Activated T-helper 17 cell treated with anti-CD3 and anti-CD28 coated beads, Interleukin-2, amount 50 U/mL, for 72 hours (primary cell): Measurements from ENCODE around the gene ABL1. TPM values are rescaled to one million over a fixed set of nuclear protein-coding genes. Genes with fewer than 3 reads are reported as not detected.

ENCODE experiments used
- ATAC-seq: fragments of 150-1000 bp; cut with Tn5 transposase; replicated peaks from 2 replicates; pipeline ENCODE4 v1.10.0; 2021; ENCODE audit warnings: mild to moderate bottlenecking, moderate library complexity
- H3K27ac Mint-ChIP-seq: one replicate; pipeline ENCODE4 v1.8.0; 2022; ENCODE audit warnings: mixed read lengths
- H3K27me3 Mint-ChIP-seq: one replicate; pipeline ENCODE4 v1.8.0; 2022; ENCODE audit warnings: mixed read lengths
- H3K36me3 Mint-ChIP-seq: one replicate; pipeline ENCODE4 v1.8.0; 2022; ENCODE audit warnings: low read depth, mild to moderate bottlenecking, mixed read lengths
- H3K4me1 Mint-ChIP-seq: one replicate; pipeline ENCODE4 v1.8.0; 2022; ENCODE audit warnings: mixed read lengths
- H3K4me3 Mint-ChIP-seq: one replicate; pipeline ENCODE4 v1.8.0; 2022; ENCODE audit warnings: mild to moderate bottlenecking, mixed read lengths
- H3K9me3 Mint-ChIP-seq: one replicate; pipeline ENCODE4 v1.8.0; 2022; ENCODE audit warnings: mixed read lengths
- total RNA-seq, 2 donors: library from RNA; stranded (reverse); gene quantifications; one replicate each; pipeline ENCODE4 v1.2.3, GENCODE V29; 2022

The ABL1 gene
- total RNA-seq, 2 donors from 2014 or later = 19.5 to 35.9 TPM

- Mint-ChIP-seq H3K4me3 (no peak overlapping the region), H3K4me1 (no peaks in the 10 kb centered on the region), H3K36me3 (peaks cover 21% of the 10 kb centered on the region), H3K9me3 (no peaks in the 10 kb centered on the region), H3K27ac (no peak overlapping the region), H3K27me3 (no peaks in the 10 kb centered on the region)
- no peak for ATAC-seq
Measured at GRCh38 chr9:130868230-130868629, 33.2 kb downstream of the ABL1 start.

DNA sequence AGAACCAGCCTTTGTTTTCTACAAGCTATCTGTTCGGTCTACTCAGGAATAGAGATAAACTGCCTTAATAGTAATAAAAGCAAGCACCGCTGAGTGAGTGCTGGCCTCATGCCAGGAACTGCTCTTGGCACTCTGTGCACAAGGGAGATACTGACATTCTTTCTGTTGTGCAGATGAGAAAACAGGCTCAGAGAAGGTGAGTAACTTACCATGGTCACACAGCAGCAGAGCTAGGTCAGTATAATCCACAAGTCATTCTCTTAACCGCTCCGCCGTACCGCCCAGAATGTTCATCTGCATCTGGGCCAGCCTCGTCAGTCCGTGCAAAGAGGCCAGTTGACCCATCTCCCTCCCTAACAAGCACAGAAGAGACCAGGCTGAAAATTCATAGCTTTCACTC, 34.2 kb downstream of the ABL1 start:
- no peak overlapping the region for H3K27ac Mint-ChIP-seq
- peaks cover 31% of the 10 kb centered on the region for H3K36me3 Mint-ChIP-seq
- H3K4me1 Mint-ChIP-seq = no peaks in the 10 kb centered on the region
- H3K9me3 Mint-ChIP-seq = no peaks in the 10 kb centered on the region
- H3K27me3 Mint-ChIP-seq = no peaks in the 10 kb centered on the region
- no peak overlapping the region for H3K4me3 Mint-ChIP-seq
- no peak for ATAC-seq

GRCh38 chr9:130870491-130871381, 35.7 kb downstream of the ABL1 start:
- Mint-ChIP-seq H3K27ac (no peak overlapping the region), H3K9me3 (no peaks in the 10 kb centered on the region), H3K27me3 (no peaks in the 10 kb centered on the region), H3K4me1 (no peaks in the 10 kb centered on the region), H3K4me3 (no peak overlapping the region), H3K36me3 (peaks cover 46% of the 10 kb centered on the region)
- ATAC-seq = no peak

GRCh38 chr9:130871395-130872062, 36.5 kb downstream of the ABL1 start:
- Mint-ChIP-seq H3K4me3 (no peak overlapping the region), H3K27me3 (no peaks in the 10 kb centered on the region), H3K9me3 (no peaks in the 10 kb centered on the region), H3K36me3 (peaks cover 51% of the 10 kb centered on the region), H3K4me1 (no peaks in the 10 kb centered on the region), H3K27ac (no peak overlapping the region)
- no peak for ATAC-seq

DNA sequence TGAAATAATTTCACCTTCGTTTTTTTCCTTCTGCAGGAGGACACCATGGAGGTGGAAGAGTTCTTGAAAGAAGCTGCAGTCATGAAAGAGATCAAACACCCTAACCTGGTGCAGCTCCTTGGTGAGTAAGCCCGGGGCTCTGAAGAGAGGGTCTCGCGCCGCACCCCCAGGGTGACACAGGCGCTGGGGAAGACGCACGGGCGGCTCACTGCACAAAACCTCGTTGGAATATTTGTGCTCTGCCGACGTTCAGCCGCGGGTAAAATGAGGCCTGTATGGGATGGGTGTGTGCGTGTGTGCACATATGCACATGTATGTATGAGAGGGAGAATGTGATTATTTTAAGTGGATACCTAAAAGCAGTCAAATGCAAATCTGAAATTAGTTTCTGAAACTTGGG, 37.0 kb downstream of the ABL1 start:
- no peak for ATAC-seq

DNA sequence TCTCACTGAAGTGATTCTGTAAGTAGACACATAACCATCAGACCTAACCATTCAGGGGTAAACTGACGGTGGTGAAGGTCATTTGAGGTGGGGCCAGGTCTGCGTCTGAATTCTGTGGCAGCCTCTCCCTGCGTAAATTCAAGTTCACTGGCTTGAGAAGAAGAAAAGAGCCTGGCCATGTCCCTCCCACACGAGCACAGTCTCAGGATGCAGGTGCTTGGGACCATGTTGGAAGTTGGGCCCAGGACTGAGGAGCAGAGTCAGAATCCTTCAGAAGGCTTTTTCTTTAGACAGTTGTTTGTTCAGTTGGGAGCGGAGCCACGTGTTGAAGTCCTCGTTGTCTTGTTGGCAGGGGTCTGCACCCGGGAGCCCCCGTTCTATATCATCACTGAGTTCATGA, 37.5 kb downstream of the ABL1 start:
- no peak for ATAC-seq
- Mint-ChIP-seq H3K27ac (no peak overlapping the region), H3K4me1 (no peaks in the 10 kb centered on the region), H3K36me3 (peaks cover 60% of the 10 kb centered on the region), H3K4me3 (no peak overlapping the region), H3K27me3 (no peaks in the 10 kb centered on the region), H3K9me3 (no peaks in the 10 kb centered on the region)

More for the DNA sequence above, 37.0 kb downstream of the ABL1 start:
- peaks cover 56% of the 10 kb centered on the region for H3K36me3 Mint-ChIP-seq
- no peak overlapping the region for H3K4me3 Mint-ChIP-seq
- no peaks in the 10 kb centered on the region for H3K9me3 Mint-ChIP-seq
- no peaks in the 10 kb centered on the region for H3K27me3 Mint-ChIP-seq
- no peaks in the 10 kb centered on the region for H3K4me1 Mint-ChIP-seq
- no peak overlapping the region for H3K27ac Mint-ChIP-seq

DNA sequence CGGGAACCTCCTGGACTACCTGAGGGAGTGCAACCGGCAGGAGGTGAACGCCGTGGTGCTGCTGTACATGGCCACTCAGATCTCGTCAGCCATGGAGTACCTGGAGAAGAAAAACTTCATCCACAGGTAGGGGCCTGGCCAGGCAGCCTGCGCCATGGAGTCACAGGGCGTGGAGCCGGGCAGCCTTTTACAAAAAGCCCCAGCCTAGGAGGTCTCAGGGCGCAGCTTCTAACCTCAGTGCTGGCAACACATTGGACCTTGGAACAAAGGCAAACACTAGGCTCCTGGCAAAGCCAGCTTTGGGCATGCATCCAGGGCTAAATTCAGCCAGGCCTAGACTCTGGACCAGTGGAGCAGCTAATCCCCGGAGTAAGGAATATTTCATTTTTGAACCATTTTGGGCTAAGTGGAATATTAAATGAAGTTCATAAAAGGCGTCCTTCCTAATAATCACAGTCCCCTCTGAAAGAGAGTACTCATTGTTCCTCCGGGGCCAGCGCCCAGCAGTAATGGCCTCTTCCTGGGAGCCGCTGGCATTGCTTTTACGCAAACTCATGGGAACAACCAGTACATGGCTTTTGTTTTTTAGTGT, 38.0 kb downstream of the ABL1 start:
- Mint-ChIP-seq H3K36me3 (peaks cover 66% of the 10 kb centered on the region), H3K4me3 (no peak overlapping the region), H3K9me3 (no peaks in the 10 kb centered on the region)

DNA sequence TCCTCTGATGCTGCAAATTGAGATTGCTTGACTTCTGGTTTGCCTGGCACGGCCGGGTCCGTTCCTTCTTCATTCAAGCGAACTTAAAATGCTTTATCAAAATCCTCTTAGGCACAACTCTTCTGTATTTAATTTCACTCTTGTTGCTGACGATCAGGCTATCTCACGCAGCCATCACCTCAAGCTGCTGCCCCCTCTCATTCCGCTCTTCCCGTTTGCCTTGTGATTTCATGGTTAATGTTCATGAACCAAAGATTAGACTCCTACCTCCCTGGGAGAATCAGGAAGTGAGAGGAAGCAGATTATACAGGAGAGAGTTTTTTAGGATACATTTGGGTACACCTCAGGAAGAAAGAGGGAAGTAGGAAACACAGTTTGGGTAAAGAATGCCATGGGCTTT, 38.9 kb downstream of the ABL1 start:
- Mint-ChIP-seq H3K4me3 (no peak overlapping the region), H3K4me1 (no peaks in the 10 kb centered on the region), H3K27me3 (no peaks in the 10 kb centered on the region), H3K9me3 (no peaks in the 10 kb centered on the region), H3K27ac (no peak overlapping the region), H3K36me3 (peaks cover 75% of the 10 kb centered on the region)
- ATAC-seq = no peak

More for the DNA sequence above, 38.0 kb downstream of the ABL1 start:
- Mint-ChIP-seq H3K27ac (no peak overlapping the region), H3K4me1 (no peaks in the 10 kb centered on the region), H3K27me3 (no peaks in the 10 kb centered on the region)
- ATAC-seq = no peak

DNA sequence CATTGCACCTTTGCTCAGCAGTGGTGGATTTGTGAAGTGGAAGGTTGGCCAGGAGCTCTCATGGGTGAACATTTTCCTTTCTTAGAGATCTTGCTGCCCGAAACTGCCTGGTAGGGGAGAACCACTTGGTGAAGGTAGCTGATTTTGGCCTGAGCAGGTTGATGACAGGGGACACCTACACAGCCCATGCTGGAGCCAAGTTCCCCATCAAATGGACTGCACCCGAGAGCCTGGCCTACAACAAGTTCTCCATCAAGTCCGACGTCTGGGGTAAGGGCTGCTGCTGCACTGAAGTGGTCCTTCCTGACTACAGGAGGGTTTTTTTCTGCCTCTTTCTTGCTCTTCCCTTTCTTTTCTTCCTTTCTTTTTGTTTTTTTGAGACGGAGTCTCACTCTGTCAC, 39.7 kb downstream of the ABL1 start:
- H3K27me3 Mint-ChIP-seq = no peaks in the 10 kb centered on the region

GRCh38 chr9:130877300-130877699, 42.2 kb downstream of the ABL1 start:
- Mint-ChIP-seq H3K4me1 (no peaks in the 10 kb centered on the region), H3K36me3 (peaks cover 90% of the 10 kb centered on the region), H3K27ac (no peak overlapping the region), H3K4me3 (no peak overlapping the region), H3K27me3 (no peaks in the 10 kb centered on the region), H3K9me3 (no peaks in the 10 kb centered on the region)
- no peak for ATAC-seq

More for the DNA sequence above, 39.7 kb downstream of the ABL1 start:
- Mint-ChIP-seq H3K4me1 (no peaks in the 10 kb centered on the region), H3K27ac (no peak overlapping the region), H3K9me3 (no peaks in the 10 kb centered on the region), H3K36me3 (peaks cover 83% of the 10 kb centered on the region), H3K4me3 (no peak overlapping the region)
- no peak for ATAC-seq

- Mint-ChIP-seq H3K4me3 (no peak overlapping the region), H3K27me3 (no peaks in the 10 kb centered on the region), H3K4me1 (no peaks in the 10 kb centered on the region), H3K27ac (no peak overlapping the region), H3K36me3 (peaks cover 81% of the 10 kb centered on the region), H3K9me3 (no peaks in the 10 kb centered on the region)
- ATAC-seq = no peak
Measured at GRCh38 chr9:130878295-130878694, 43.2 kb downstream of the ABL1 start.

DNA sequence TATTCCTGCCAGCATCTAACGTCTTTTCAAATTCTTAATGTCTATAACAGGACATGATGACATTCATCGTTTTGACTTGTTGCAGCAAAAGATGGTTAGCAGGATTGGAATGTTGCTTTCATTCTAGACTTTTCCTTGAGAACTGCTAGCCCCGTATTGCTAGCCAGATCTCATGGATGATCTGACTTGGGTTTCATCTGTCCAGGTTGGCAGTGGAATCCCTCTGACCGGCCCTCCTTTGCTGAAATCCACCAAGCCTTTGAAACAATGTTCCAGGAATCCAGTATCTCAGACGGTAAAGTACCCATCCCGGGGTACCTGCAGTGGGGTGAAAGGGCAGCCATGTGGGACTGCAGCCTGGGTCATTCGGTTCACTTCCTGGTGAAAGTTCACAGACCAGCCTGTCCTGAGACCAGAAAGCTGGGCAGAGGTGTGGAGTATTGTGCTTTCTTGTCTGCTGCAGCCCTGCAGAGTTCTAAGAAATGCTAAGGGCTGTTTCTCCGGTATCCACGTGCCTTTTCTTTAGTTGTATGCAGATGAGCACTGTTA, 44.9 kb downstream of the ABL1 start:
- Mint-ChIP-seq H3K9me3 (no peaks in the 10 kb centered on the region), H3K4me1 (no peaks in the 10 kb centered on the region), H3K27me3 (no peaks in the 10 kb centered on the region), H3K27ac (no peak overlapping the region), H3K36me3 (peaks cover 80% of the 10 kb centered on the region), H3K4me3 (no peak overlapping the region)
- ATAC-seq = no peak

- Mint-ChIP-seq H3K9me3 (no peaks in the 10 kb centered on the region), H3K27ac (no peak overlapping the region), H3K27me3 (no peaks in the 10 kb centered on the region), H3K36me3 (peaks cover 78% of the 10 kb centered on the region), H3K4me3 (no peak overlapping the region), H3K4me1 (no peaks in the 10 kb centered on the region)
- no peak for ATAC-seq
Measured at GRCh38 chr9:130880599-130881220, 45.7 kb downstream of the ABL1 start.

- no peak for ATAC-seq
- Mint-ChIP-seq H3K4me1 (no peaks in the 10 kb centered on the region), H3K4me3 (no peak overlapping the region), H3K27me3 (no peaks in the 10 kb centered on the region), H3K9me3 (no peaks in the 10 kb centered on the region), H3K36me3 (peaks cover 79% of the 10 kb centered on the region), H3K27ac (no peak overlapping the region)
Measured at GRCh38 chr9:130881516-130881915, 46.5 kb downstream of the ABL1 start.
